ENCODE measurements around the gene PHACTR1. TPM values are rescaled to one million over a fixed set of nuclear protein-coding genes. Genes with fewer than 3 reads are reported as not detected.
A peak's percentile ranks its signal among the peaks of the same experiment; 100 is the strongest.

Gene PHACTR1
- polyA plus RNA-seq, 10 donors = 3.3 to 9.6 (median 5.0) TPM

DNA sequence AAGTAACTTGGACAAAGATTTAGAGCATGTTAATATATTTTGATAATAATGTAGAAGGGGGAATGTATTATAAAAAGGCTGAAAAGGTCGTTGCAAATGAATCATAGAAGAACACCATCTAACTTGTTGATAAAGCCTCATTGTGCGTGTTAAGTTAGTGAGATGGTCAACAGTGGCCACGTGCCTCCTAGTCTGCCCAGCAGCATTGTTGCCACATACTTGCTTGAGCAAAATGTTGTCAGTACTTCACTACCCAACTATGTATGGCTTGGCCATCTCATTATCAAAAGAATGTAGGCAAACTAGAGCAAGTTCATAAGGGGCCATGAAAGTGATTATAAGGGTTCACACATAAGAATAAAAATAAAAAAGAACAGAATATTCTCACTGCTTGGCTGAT lies 84.6 kb downstream of the PHACTR1 start:
- no peak for DNase-seq

DNA sequence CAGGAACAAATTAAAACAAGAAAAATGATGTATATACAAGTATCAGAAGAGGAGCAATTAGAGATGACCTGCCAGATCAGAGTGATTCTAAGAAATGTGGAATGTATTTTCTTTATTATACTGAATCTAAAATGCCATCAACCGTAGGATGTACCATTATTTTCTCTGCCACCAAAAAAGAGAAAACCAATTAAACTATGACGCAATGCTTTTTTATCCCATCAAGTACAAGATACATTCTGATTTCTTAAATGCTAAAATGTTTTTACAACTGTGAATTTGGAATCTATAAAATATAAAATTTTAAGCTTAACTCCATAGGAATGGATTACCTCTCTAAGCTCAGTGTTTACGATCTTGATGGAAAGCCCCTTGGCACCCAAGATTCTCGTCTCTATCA lies 85.9 kb downstream of the PHACTR1 start:
- no peak for DNase-seq

DNA sequence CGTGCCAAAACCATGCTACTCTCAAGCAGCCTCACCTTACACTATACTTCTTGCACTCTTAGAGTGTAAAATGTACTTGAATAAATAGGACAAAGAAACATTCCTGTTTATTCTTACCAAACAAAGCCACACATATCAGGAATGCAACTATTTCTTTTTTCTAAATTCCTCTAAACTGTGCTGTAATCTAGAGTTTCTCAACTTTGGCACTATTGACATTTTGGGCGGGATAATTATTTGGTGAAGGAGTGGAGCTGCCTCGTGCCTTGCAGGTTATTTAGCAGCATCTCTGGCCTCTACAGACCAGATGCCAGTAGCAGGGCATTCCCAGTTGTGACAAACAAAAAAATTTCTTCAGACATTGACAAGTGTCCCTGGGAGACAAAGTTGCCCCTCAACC lies 86.9 kb downstream of the PHACTR1 start:
- DNase-seq = no peak

DNA sequence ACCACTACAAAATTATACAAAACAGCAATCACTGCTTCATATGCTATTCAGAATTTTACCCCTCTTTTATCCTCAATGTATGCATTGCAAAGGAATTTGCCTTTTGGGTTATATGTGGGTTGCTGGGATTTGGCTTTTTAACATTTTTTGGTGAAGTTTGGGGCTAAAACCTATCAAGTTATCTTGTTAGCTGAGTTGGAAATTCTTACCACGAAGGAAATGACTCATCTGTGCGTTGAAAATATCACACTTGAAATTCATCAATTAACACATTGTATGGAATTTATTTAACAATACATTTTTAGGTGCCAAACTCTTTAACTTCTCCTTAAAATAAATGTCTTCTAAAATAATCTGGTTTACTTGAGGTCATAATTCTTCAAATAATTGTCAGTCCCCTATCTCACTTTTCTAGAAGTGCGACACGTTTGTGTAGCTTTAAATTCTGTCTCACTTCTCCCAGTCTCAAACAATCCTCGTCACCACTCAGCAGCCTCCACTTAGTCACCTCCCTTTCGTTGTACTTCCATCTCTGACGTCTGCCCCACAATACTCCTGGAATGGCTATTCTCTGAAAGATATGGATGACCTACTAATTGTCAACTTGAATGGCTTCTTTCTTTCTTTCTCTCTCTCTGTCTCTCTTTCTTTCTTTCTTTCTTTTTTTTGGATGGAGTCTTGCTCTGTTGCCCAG lies 88.5 kb downstream of the PHACTR1 start:
- peak in 1 of 3 donors; percentile 56 for DNase-seq

DNA sequence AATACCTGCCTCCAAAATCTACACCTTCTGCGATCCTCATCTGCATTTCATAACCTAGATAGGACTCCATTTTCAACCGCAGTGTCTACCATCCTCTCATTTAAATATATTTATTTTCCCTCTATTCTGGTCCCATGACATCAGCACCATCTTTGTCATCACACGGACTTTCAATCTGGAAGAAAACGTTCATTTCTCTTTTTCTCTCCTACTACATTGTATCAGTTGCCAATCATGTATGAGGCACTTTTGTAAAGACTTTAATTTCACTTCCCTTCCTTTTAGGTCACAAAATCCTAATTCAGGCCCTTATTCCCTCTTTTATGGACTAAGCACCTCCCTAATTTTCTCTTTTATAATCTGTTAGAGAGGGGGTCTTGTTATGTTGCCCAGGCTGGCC lies 89.6 kb downstream of the PHACTR1 start:
- no peak for DNase-seq

DNA sequence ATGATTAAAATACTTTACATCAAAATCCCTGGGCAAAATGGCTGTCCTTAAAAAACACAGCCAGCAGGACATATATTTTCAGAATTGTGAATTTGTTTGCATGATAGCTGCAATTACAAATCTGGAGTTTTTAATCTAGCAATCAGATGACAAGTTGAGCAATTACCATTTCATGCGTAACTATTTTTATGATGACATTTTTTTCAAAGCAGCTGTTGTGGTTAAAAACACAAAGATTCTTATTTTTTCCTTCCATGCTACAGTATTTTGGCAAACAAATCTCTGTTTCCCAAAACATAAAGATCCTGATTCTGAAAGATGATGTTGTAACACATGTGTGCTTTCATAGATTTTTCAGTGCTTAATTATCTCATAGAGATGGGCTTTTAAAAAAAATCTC lies 90.2 kb downstream of the PHACTR1 start:
- DNase-seq = no peak

DNA sequence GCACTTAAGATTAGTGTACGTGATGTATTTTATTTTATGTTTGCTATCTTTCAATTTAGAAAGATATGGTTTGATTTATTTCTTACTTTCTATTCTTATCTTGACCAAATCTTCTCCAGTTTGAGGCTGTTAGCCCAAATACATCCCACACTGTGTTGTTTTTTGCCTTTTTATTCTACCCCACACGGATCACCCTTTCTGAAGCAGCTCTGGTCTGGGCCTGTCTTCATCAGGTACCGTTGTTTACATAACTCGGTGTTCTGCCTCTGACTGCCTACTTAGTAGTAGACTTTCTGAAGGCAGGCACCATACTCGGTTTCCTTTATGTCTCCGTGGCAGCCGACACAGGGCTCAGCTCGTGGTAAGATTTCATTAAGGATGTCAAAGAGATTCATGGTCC lies 95.0 kb downstream of the PHACTR1 start:
- DNase-seq = no peak

DNA sequence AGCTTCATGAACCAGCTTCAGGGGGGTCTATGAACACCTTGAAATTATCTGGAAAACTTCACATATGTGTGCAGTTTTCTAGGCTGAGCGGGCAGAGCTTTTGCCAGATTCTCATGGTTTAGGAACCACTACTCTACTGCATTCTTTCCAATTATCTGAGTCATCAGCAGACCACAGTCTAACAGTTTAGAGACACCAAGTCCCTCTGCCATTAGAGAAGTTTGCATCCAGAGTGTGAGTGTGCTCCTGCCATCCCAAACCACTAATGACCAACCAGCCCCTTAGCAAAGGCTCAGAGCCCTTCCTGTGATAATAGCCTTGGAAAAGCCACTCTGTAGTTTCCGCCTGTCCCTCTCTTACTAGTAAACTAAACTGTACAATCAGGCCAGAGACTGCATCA lies 96.8 kb downstream of the PHACTR1 start:
- DNase-seq = peak in 1 of 3 donors; percentile 66

DNA sequence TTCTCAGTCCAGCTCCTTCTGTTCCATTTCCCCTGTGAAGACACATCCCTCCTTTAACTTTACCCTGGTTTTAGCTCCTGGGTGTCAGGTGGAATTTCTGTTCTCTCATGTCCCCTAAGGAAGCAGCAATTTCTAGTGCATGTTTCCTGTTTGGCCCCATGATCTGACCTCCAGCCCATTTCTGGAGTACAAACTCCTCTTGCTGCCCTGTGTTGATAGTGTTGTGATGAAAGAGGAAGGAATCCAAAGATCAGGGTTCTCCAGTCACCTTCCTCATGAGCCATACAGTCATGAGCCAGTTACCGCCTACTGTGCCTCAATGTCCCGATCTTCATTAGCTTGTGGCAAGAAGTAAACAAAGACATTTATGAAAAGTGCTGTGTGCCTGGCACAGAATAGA lies 97.4 kb downstream of the PHACTR1 start:
- DNase-seq = no peak

DNA sequence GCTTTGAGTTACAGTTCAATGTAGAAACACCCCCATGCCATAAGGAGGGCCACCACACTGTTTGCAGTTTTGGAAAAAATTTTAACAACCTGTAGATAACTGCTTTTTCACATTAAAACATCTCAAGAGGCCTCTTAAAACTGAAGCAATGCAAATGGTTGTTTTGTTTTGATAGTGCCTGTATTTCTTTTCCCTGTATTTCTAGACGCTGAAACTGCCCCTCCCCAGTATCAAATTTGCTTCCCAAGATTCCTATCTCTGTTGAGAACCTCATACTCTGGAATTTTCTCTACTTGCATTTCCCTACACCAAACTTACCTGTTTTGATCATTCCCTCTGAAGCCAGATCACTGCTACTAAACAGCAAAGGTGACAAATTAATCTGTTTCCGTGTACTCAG lies 98.5 kb downstream of the PHACTR1 start:
- no peak for DNase-seq

DNA sequence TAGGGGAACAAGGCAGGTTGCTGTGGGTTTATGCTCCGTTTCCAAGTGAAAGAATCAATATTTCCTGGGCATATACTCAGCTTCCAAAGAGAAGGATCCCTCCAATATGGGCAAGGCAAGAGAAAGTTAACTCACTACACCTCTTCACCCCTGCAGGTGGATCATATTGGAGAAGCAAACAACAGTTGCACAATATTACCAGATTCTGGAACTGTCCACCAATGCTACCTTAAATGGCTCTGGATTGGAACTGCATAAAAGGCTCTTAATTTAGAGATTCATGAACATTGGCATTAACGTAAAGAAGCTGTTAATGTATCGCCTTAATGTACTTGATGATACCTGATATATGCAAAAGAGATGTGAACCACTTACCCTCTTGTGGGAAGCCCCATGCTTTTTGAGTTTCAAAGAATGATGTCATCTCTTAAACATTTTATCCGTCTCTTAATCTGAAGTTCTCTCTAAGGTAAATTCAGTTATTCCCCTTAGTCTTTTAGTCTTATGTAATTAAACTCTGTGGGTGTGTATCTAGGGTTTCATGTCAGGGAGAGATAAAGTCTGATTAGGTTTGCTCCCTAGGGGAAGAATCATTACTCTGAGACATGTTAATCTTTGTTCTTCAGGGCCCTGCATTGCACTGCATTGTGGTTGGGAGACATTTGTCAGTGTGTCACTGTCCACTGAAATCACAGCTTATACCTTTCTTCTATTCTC lies 99.5 kb downstream of the PHACTR1 start:
- DNase-seq = no peak

DNA sequence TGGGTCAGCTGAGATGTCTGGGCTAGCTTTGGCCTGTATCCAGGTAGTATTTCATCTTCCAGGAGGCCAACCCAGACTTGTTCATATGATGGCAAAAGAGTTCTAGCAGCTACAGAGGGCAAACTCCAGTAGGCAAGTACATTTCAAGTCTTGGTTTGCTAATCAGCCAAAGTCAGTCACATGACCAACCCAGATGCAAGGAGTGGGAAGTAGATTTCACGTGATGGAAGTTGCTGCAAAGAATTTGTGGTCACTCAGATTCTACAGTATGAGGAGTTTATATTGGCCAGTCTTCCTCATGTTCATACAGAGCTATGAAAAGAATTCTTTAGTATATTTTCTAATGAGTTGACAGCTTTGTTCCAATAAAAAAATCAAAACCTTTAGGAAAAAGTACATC lies 101.8 kb downstream of the PHACTR1 start:
- DNase-seq = peak in 1 of 3 donors; percentile 2

DNA sequence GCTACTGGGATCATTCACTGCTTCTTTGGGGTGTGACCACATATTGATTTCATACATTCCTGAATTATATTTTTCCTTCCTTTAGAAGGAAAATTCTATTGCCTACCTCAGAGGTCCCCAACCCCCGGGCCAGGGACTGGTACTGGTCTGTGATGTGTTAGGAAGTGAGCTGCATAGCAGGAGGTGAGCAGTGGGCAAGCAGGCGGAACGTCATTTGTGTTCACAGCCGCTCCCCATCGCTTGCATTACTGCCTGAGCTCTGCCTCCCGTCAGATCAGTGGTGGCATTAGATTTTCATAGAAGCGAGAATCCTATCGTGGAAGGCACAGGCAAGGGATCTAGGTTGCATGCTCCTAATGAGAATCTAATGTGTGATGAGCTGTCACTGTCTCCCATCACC lies 107.3 kb downstream of the PHACTR1 start:
- DNase-seq = no peak

DNA sequence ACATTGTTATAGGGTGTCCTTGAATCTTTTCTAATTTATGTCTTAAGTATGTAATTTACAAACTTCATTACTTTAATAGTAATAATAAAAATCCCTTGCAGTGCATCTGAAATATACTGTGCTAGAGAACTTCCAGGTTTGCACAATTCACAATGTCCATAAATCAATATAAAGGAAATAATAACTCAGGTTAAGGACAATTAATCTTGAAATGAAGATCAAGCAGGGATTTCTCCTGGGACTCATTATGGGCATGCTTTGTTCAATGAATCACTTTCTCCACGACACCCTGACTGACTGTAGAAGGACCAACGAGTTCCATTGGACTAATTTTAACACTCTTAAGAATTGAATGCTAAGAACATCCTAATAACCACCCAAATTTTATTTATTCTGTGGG lies 110.0 kb downstream of the PHACTR1 start:
- no peak for DNase-seq

DNA sequence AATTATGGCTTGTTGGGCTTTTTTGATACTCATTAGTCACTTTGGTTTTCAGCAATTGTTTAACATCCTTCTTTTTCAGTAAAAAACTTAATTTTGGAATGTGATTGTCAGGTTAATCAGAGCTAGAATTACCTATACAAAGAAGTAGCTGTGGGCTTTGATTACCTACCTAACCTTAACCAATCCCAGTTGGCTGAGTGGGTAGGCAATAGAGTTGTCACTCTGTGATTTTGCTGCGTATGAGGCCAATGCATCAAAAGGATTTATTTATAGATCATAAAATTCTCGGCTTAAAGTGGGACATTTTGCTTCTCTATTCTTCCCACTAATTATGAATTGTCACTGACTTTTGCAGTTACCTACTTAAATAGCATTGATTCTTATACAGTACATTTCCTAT lies 111.4 kb downstream of the PHACTR1 start:
- no peak for DNase-seq

DNA sequence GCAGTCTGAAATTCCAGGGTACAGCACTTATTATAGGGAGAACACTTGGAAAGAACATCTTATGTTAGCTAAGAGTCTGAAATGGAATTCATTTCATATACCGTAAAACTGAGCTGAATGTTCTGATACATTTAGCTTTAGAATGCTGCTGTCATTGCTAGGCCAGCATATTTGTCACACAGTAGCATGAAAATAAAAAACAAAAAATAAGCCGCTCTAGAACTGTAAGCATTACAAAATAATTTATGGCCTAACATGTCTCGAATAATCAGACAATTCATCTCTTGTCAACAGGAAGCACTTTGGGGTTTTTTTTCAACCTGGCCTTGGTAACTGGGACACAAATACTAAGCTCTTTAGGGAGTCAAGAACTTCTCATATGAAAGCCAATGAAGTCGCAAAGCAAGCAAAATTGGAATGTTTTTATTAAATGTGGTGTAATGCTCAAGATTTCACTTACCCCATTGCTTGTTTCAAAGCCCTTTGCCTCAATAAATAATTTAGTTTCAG lies 115.7 kb downstream of the PHACTR1 start:
- DNase-seq = no peak

DNA sequence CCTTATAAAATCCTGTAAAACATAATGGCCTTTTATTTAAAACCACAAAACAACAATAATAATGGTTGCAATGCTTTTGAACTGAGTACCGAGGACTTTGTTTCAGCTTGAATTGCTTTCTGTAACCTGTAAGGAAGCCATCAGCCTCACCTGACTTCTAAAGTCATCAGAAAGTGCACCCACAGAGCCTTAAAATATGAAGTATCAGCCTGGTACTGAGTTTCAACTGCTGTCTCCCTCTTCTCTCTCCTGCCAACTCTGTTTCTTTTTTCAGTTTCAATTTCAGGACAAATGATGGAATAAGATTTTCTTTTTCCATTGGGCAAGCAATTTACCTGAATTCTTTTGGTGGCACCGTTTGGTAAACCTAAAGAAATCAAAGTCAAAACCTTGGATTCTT lies 119.4 kb downstream of the PHACTR1 start:
- no peak for DNase-seq

DNA sequence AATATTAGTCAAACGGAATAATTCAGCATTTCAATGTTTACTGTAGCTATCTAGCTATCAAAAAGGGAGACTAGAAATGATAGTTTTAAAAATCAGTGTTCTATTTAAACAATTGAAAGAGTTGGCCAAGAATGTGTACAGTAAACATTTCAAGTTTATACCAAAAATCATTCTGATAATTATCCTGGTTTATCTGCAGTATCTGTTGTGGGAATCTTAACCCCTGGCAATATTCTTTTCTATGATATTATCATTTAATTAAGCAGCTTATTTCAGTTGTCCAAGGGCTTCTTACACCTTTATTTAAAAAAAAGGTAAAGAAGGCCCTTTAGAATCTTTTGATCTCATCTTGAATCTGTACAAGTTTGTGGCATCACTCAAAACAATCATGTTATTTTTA lies 125.1 kb downstream of the PHACTR1 start:
- DNase-seq = no peak

DNA sequence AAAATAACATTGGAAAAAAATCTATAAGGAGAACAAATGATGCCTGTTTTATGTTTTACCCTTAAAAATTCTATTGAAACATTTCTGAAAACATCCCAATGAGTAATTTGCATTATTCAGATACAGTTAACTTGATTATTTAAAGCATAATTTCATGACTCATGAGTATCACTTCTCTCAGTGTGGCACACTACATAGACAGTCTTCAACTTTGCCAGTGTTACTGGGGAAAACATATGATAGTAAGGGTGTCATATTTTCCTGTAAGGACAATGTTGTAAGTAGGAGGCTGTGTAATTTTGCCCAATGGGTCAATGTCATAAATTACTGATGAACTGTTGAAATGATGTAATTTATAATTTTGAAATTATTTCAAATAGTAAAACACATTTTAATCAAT lies 125.5 kb downstream of the PHACTR1 start:
- DNase-seq = no peak

DNA sequence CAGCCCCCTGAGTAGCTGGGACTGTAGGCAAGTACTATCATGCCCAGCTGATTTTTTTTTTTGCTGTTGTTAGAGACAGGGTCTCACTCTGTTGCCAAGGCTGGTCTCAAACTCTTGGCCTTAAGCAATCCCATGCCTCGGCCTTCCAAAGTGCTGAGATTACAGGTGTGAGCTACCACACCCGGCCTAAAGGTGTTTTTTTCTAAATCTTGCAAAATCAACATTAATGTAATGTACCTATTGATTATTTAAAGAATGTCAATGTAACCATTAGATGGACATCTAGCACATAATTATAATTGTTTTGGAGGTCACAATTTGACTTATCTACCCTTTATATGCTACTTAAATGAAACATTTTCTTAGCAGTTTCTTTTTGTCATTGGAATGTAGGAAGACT lies 126.1 kb downstream of the PHACTR1 start:
- no peak for DNase-seq

DNA sequence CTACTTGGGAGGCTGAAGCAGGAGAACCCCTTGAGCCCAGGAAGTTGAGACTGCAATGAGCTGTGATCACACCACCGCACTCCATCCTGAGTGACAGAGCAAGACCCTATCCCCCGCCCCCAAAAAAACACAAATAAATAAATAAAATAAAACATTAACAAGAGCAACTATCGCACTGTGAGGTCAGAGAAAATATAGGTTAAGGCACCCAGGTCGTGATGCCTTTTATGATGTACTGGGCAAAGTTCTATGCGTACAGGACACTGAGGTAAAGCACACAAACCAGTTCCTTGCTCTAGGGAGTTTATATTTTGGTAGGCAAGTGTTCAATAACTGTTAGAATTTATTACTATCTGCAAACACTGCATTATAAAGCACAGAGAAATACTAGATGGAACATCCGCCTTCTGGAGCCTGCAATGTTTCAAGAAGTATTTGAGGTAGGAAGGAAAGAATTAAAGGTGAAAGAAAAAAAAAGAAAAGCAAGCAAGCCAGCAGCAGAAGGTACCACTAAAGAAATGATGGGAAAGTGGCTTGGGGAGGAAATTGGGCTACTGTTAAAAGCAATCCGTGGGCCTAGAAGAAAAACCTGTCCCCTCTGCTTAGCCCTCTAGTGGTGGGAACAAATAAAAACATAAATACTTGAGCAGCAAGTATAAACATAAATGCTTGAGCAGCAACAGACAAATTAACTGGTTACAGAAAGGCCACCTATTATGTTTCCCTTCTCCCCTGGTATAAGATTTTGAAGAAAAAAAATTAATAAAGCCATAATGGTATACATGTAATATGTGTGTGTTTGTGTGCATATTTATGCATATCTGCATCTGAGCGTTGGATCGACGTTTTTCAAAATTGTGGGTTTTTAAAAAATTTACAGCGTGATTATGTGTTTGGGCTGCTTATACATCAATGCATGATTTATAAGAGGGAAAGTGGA lies 128.0 kb downstream of the PHACTR1 start:
- peak in 1 of 3 donors; percentile 24 for DNase-seq

DNA sequence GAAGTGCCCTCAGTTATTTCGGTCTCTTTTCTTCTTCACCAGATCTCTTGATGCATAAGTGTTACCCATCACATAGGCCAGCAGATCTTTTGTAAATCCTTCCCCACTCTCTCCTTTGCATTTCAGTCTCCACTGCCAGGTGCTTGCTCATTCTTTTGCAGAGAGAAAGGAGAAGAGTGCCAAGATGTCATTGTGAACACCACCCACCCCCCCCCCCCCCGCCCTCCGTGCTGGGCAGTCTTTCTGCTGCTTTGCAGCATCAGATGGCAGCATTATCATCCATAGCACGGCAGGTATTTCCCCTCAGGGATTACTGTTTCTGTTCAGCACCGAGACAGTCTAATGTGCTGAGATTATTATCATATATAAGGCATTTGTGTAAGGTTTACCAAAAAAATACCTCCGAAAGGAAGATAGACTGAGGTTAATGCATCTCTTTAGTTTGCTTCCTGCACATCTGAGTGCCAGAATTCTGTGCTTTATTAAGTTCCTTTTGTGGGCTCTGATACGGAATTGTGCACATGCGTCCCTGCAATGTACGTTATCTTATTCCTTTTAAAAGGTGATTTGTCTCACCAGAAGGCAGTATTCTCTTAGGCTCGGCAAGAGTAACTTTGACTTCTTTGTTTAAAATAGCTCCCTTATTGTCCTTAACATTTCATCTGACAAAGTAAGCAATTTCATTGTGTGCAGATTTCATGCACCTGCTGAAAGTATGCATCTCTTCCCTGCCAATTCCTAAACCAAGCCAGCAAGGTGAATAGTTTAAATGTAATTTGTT lies 128.8 kb downstream of the PHACTR1 start:
- no peak for DNase-seq

Measured in muscle of back (tissue), 11 donors.